VCaP (cell line): ENCODE data around the gene DDO.

Source experiments
- H3K27ac ChIP-seq: fragments of 450-650 bp; 2 replicates; pipeline ENCODE4 v1.5.1; 2017
- TF ChIP-seq, protein P1 (sequence below): fragments of 450-650 bp; conservative IDR thresholded peaks from 2 replicates; pipeline ENCODE4 v1.5.1; 2017; ENCODE audit warnings: mild to moderate bottlenecking, moderate library complexity

Gene DDO

DNA sequence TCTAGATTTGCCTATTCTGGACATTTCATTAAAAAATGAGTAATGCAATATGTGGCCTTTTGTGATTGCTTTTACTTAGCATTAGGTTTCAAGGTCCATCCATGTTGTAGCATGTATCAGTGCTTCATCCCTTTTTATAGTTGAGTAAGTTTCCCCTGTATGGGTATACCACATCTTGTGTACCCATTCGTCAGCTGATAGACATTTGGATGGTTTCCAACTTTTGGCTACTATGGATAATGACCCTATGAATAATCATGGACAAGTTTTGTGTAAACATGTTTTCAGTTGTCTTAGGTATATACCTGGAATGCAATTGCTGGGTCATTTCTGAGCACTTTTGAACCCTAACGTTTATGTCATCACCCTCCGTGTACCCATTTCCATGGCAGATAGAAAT lies 72.6 kb downstream of the DDO start:
- TF ChIP-seq, protein P1, sequence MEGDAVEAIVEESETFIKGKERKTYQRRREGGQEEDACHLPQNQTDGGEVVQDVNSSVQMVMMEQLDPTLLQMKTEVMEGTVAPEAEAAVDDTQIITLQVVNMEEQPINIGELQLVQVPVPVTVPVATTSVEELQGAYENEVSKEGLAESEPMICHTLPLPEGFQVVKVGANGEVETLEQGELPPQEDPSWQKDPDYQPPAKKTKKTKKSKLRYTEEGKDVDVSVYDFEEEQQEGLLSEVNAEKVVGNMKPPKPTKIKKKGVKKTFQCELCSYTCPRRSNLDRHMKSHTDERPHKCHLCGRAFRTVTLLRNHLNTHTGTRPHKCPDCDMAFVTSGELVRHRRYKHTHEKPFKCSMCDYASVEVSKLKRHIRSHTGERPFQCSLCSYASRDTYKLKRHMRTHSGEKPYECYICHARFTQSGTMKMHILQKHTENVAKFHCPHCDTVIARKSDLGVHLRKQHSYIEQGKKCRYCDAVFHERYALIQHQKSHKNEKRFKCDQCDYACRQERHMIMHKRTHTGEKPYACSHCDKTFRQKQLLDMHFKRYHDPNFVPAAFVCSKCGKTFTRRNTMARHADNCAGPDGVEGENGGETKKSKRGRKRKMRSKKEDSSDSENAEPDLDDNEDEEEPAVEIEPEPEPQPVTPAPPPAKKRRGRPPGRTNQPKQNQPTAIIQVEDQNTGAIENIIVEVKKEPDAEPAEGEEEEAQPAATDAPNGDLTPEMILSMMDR = no peak
- H3K27ac ChIP-seq = no peak overlapping the region
